Naive thymus-derived CD4-positive, alpha-beta T cell (primary cell): ENCODE data around the gene USP5. TPM values are rescaled to one million over a fixed set of nuclear protein-coding genes. Genes with fewer than 3 reads are reported as not detected.

Source experiments
- ATAC-seq: fragments of 150-1000 bp; cut with Tn5 transposase; 2 replicates; pipeline ENCODE4 v1.10.0; 2021; ENCODE audit warnings: mild to moderate bottlenecking, moderate library complexity
- CTCF ChIA-PET: fragments of 350-600 bp; sonication (Branson Sonifier 250); formaldehyde crosslinking; loops from one replicate; lab custom pipeline; 2021; ENCODE audit warnings: antibody characterized with exemption; lab: Charles Lee
- POLR2A ChIA-PET: fragments of 350-600 bp; sonication (Branson Sonifier 250); formaldehyde crosslinking; loops from one replicate; lab custom pipeline; 2021; ENCODE audit warnings: antibody characterized with exemption, inconsistent platforms; lab: Charles Lee
- DNase-seq, 9 donors: peaks; one replicate each; pipeline versions ENCODE4 v3.0.0 to v3.0.0-alpha.2; 2020 to 2022; ENCODE audit warnings: mixed read lengths in 1 of 9
- H3K27ac ChIP-seq: one replicate; pipeline ENCODE4 v1.7.0; 2013; ENCODE audit warnings: mild to moderate bottlenecking, low read depth, low read length, moderate library complexity
- H3K27me3 ChIP-seq, 2 donors: one replicate each; pipeline ENCODE4 v1.7.0; 2013; ENCODE audit warnings: low read length in 2 of 2, mild to moderate bottlenecking in 2 of 2, moderate library complexity in 2 of 2; ENCODE audit not compliant: control insufficient read depth in 2 of 2, insufficient read depth in 2 of 2
- H3K36me3 ChIP-seq, 3 experiments: 1 replicate in 2 of 3; 2 replicates in 1 of 3; pipeline ENCODE4 v1.7.0; 2013; ENCODE audit warnings: low read length in 3 of 3, mild to moderate bottlenecking in 3 of 3, moderate library complexity in 1 of 3; ENCODE audit not compliant: insufficient read depth in 3 of 3, control insufficient read depth in 2 of 3
- H3K4me1 ChIP-seq, 2 donors: one replicate each; pipeline ENCODE4 v1.7.0; 2013; ENCODE audit warnings: low read length in 2 of 2, mild to moderate bottlenecking in 2 of 2, moderate library complexity in 1 of 2; ENCODE audit not compliant: control insufficient read depth in 2 of 2, insufficient read depth in 2 of 2
- H3K4me3 ChIP-seq: 2 replicates; pipeline ENCODE4 v1.7.0; 2013; ENCODE audit warnings: mild to moderate bottlenecking, low read length
- H3K9me3 ChIP-seq, 3 experiments: 1 replicate in 2 of 3; 2 replicates in 1 of 3; pipeline ENCODE4 v1.7.0; 2013; ENCODE audit warnings: low read length in 3 of 3; ENCODE audit not compliant: control insufficient read depth in 2 of 3
- H3K27ac Mint-ChIP-seq, 9 donors: one replicate each; pipeline ENCODE4 v1.8.0; 2020 to 2022; ENCODE audit warnings: mixed read lengths in 9 of 9, mild to moderate bottlenecking in 8 of 9, moderate library complexity in 5 of 9, inconsistent platforms in 2 of 9
- H3K27me3 Mint-ChIP-seq, 5 donors: one replicate each; pipeline ENCODE4 v1.8.0; 2021 to 2022; ENCODE audit warnings: mixed read lengths in 5 of 5, mild to moderate bottlenecking in 1 of 5
- H3K36me3 Mint-ChIP-seq, 5 donors: one replicate each; pipeline ENCODE4 v1.8.0; 2020 to 2022; ENCODE audit warnings: mixed read lengths in 5 of 5, mild to moderate bottlenecking in 3 of 5, inconsistent platforms in 1 of 5
- H3K4me1 Mint-ChIP-seq, 7 donors: one replicate each; pipeline ENCODE4 v1.8.0; 2020 to 2022; ENCODE audit warnings: mixed read lengths in 7 of 7, mild to moderate bottlenecking in 3 of 7, inconsistent platforms in 1 of 7
- H3K4me3 Mint-ChIP-seq, 10 donors: one replicate each; pipeline ENCODE4 v1.8.0; 2020 to 2022; ENCODE audit warnings: mild to moderate bottlenecking in 10 of 10, mixed read lengths in 10 of 10, moderate library complexity in 6 of 10, inconsistent platforms in 2 of 10
- H3K9me3 Mint-ChIP-seq, 11 donors: one replicate each; pipeline ENCODE4 v1.8.0; 2020 to 2022; ENCODE audit warnings: mixed read lengths in 11 of 11, mild to moderate bottlenecking in 4 of 11, inconsistent platforms in 1 of 11, moderate library complexity in 1 of 11
- intact Hi-C, 2 donors: fragments of 100-400 bp; cut with micrococcal nuclease; formaldehyde crosslinking; loops; one replicate each; pipeline ENCODE4 v1.15.1; 2023
- polyA plus RNA-seq, 2 donors: library from polyadenylated mRNA; unstranded; fragments of 300-500 nt; fragmentation: Illumina TruSeq; gene quantifications; one replicate each; pipeline ENCODE4 v1.2.3, GENCODE V29; 2021
- total RNA-seq, 6 experiments: library from RNA in 5 of 6; stranded (reverse) in 5 of 6; gene quantifications; 1 replicate in 5 of 6; 2 replicates in 1 of 6; pipeline ENCODE4 v1.2.3 and lab custom pipeline; 2021 to 2026

USP5 gene
- total and polyA plus RNA-seq, 7 experiments from 2014 or later = 51.9 to 134 (median 71.1) TPM

DNA sequence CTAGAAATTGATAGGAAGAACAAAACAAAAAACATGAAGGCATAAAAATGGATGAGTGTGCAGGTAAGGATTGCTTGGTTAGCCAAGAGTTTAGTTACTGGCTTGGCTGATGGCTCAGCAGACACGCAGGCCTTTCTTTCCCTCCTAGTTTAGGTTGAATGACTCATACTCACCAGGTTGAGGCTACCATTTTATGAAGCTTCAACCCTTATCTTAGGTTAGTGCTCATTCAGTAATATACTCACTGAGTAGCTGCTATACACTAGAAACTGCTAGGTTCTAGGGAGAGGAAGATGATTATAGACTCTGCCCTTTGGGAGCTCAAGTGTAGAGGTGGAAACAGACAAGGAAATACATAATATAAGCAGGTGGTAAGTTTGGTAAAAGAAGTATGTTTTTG lies 17.7 kb upstream of the USP5 start:
- intact Hi-C loops = no loop called here
- Histone ChIP-seq H3K4me1 (peaks cover 0 to 4% of the 10 kb centered on the region in 2 donors), H3K9me3 (no peaks in the 10 kb centered on the region), H3K36me3 (no peaks in the 10 kb centered on the region), H3K27me3 (peaks cover 0 to 4% of the 10 kb centered on the region in 2 donors), H3K27ac (no peak overlapping the region), H3K4me3 (no peak overlapping the region)
- no peak for ATAC-seq
- no peak overlapping the region for H3K4me3 Mint-ChIP-seq
- no peak overlapping the region for H3K27ac Mint-ChIP-seq
- peaks cover 0 to 4% (median 0%) of the 10 kb centered on the region in 5 donors for H3K36me3 Mint-ChIP-seq
- DNase-seq = no peak
- no peaks in the 10 kb centered on the region for H3K9me3 Mint-ChIP-seq
- POLR2A ChIA-PET = interaction anchor here (0.5 to 13.2 kb wide), 7 partner anchors 9 to 173 kb away, joined by 3 to 91 read pairs (median 3); partner anchors contain the start of genes CDCA3, MLF2 and USP5
- peaks cover 0 to 26% (median 0%) of the 10 kb centered on the region in 5 donors for H3K27me3 Mint-ChIP-seq
- CTCF ChIA-PET = interaction anchor here (0.6 to 5.6 kb wide), 21 partner anchors 10 to 431 kb away, joined by 3 to 38 read pairs (median 4); partner anchors contain the start of genes CD4, CDCA3, COPS7A and MLF2
- peaks cover 0 to 12% (median 8%) of the 10 kb centered on the region in 7 donors for H3K4me1 Mint-ChIP-seq

DNA sequence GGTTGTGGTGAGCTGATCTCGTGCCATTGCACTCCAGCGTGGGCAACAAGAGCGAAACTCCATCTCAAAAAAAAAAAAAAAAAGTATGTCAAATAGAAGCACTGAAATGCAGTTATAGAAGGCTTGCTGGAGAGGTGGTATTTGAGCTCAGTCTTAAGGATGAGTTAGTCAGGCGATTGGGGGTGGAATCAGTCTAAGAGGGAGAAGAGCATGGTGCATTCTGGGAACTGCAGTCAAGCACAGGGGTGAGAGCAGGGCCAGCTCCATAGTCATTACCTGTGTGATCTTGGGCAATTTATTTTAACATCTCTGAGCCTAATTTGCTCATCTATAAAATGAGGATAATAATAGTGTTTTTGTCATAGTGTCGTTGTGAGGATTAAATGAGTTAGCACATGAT lies 17.1 kb upstream of the USP5 start:
- CTCF ChIA-PET = interaction anchor here (0.6 to 5.6 kb wide), 20 partner anchors 9 to 431 kb away, joined by 3 to 38 read pairs (median 4); partner anchors contain the start of genes CD4, CDCA3, COPS7A and MLF2
- POLR2A ChIA-PET = interaction anchor here (0.6 to 13.2 kb wide), 6 partner anchors 10 to 222 kb away, joined by 3 to 91 read pairs (median 5); partner anchors contain the start of genes CDCA3, MLF2 and USP5
- Histone ChIP-seq H3K4me1 (peaks cover 0 to 4% of the 10 kb centered on the region in 2 donors), H3K9me3 (no peaks in the 10 kb centered on the region), H3K4me3 (no peak overlapping the region), H3K36me3 (no peaks in the 10 kb centered on the region), H3K27me3 (no peaks in the 10 kb centered on the region), H3K27ac (no peak overlapping the region)
- Mint-ChIP-seq H3K9me3 (no peaks in the 10 kb centered on the region), H3K27ac (peak overlapping the region in 1 of 9 donors; percentile 16), H3K4me3 (no peak overlapping the region), H3K27me3 (peaks cover 0 to 21% (median 0%) of the 10 kb centered on the region in 5 donors), H3K36me3 (peaks cover 0 to 4% (median 0%) of the 10 kb centered on the region in 5 donors), H3K4me1 (peaks cover 0 to 7% (median 5%) of the 10 kb centered on the region in 7 donors)
- no peak for DNase-seq
- intact Hi-C loops = loop anchor here (1.0 kb wide), 5 partner anchors 16 to 218 kb away; partner anchors contain the start of genes CDCA3 (in 1 of the 2) and MLF2 (in 1 of the 2)
- ATAC-seq = no peak

DNA sequence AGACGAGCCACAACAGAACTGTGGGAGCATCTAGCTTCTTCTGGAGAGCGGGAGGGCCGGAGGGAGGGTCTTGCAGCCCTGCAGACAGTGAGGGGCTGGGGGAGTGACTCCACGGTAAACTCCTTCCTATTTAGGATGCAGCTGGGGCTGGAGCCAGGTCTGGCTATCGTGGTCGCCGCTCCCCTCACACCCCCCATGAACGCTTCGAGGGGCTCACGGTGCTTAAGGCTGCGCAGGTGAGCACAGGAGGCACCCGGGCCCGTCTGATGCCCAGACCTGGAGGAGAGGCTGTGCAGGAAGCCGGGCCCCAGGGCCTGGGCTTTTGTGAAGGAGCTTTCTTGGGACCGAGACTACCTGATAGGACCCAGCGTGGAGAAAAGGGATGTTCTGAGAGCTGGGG lies 15.1 kb upstream of the USP5 start:
- no peak overlapping the region for H3K27ac ChIP-seq
- intact Hi-C loops = no loop called here
- no peak for ATAC-seq
- Mint-ChIP-seq H3K27me3 (peaks cover 0 to 5% (median 0%) of the 10 kb centered on the region in 5 donors), H3K27ac (no peak overlapping the region), H3K36me3 (peaks cover 0 to 4% (median 0%) of the 10 kb centered on the region in 5 donors), H3K4me1 (peaks cover 0 to 6% (median 0%) of the 10 kb centered on the region in 7 donors), H3K9me3 (no peaks in the 10 kb centered on the region), H3K4me3 (no peak overlapping the region)
- H3K9me3 ChIP-seq = no peaks in the 10 kb centered on the region
- DNase-seq = no peak
- H3K27me3 ChIP-seq = no peaks in the 10 kb centered on the region
- no peak overlapping the region for H3K4me3 ChIP-seq
- no peaks in the 10 kb centered on the region for H3K36me3 ChIP-seq
- ChIA-PET CTCF (interaction anchor here (0.5 to 5.6 kb wide), 11 partner anchors 12 to 334 kb away, joined by 3 to 38 read pairs (median 4); partner anchors contain the start of genes CDCA3, MLF2, SPSB2 and TPI1), POLR2A (interaction anchor here (0.6 to 2.2 kb wide), 4 partner anchors 9 to 84 kb away, joined by 3 to 6 read pairs (median 4); partner anchors contain the start of genes CDCA3, MLF2, P3H3 and USP5)
- H3K4me1 ChIP-seq = peaks cover 0 to 4% of the 10 kb centered on the region in 2 donors

DNA sequence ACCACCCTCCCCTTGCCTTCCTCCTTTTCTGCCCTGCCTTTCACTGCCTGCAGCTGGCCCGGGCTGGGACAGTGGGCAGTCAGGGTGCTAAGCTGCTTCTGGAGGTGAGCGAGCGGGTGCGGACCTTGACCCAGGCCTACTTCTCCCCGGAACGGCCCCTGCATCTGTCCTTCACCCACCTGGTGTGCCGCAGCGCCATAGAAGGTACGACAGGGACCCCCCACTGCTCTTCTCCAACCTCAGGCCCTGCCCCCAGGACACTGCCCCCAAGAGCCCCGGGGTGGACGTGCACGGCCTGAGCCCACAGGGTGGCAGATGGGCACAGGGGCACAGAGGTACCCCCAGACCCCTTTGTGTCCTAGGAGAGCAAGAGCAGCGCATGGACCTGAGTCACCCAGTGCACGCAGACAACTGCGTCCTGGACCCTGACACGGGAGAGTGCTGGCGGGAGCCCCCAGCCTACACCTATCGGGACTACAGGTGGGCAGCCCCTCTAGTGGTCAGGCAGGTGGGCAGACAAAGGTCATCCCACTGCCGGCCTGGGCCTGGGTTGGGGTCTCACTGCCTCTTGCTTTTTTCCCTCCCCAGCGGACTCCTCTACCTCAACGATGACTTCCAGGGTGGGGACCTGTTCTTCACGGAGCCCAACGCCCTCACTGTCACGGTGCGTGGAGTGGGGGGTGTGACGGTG lies 14.4 kb upstream of the USP5 start:
- peaks cover 0 to 4% of the 10 kb centered on the region in 2 donors for H3K4me1 ChIP-seq
- H3K27ac ChIP-seq = no peak overlapping the region
- DNase-seq = no peak
- ChIA-PET POLR2A (interaction anchor here (1.2 to 2.2 kb wide), 2 partner anchors 9 to 85 kb away, joined by 5 to 6 read pairs; partner anchors contain the start of genes MLF2 and P3H3), CTCF (interaction anchor here (0.6 to 5.6 kb wide), 7 partner anchors 13 to 217 kb away, joined by 3 to 38 read pairs (median 5); partner anchors contain the start of genes CDCA3, MLF2, SPSB2 and TPI1)
- no peak overlapping the region for H3K4me3 ChIP-seq
- H3K27ac Mint-ChIP-seq = no peak overlapping the region
- intact Hi-C loops = no loop called here
- H3K36me3 Mint-ChIP-seq = peaks cover 0 to 4% (median 0%) of the 10 kb centered on the region in 5 donors
- peaks cover 0 to 6% (median 0%) of the 10 kb centered on the region in 7 donors for H3K4me1 Mint-ChIP-seq
- no peaks in the 10 kb centered on the region for H3K27me3 ChIP-seq
- H3K9me3 Mint-ChIP-seq = no peaks in the 10 kb centered on the region
- no peak overlapping the region for H3K4me3 Mint-ChIP-seq
- ATAC-seq = no peak
- no peaks in the 10 kb centered on the region for H3K9me3 ChIP-seq
- H3K27me3 Mint-ChIP-seq = no peaks in the 10 kb centered on the region
- no peaks in the 10 kb centered on the region for H3K36me3 ChIP-seq

DNA sequence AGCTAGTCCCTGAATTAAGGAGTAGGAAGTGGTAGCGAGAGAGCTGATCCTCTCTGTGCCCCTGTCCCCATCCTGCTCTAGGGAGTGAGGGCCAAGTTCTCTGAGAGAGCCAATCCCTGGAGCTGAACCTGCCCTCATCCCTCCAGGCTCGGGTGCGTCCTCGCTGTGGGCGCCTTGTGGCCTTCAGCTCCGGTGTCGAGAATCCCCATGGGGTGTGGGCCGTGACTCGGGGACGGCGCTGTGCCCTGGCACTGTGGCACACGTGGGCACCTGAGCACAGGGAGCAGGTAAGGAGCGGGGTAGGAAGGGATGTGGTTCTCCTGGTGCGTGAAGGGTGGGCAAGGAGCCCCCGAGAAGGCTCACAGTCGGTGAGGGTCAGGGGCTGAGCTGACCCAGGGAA lies 13.1 kb upstream of the USP5 start:
- H3K36me3 Mint-ChIP-seq = peaks cover 0 to 4% (median 0%) of the 10 kb centered on the region in 5 donors
- DNase-seq (no peak), ATAC-seq (no peak)
- Histone ChIP-seq H3K36me3 (no peaks in the 10 kb centered on the region), H3K27ac (no peak overlapping the region), H3K4me3 (no peak overlapping the region), H3K27me3 (no peaks in the 10 kb centered on the region), H3K4me1 (peaks cover 0 to 4% of the 10 kb centered on the region in 2 donors), H3K9me3 (no peaks in the 10 kb centered on the region)
- intact Hi-C loops = no loop called here
- ChIA-PET CTCF (interaction anchor here (0.5 to 1.5 kb wide), 4 partner anchors 8 to 86 kb away, joined by 3 to 4 read pairs (median 3); partner anchors contain the start of gene MLF2), POLR2A (interaction anchor here (0.6 to 0.7 kb wide), 2 partner anchors 215 to 235 kb away, joined by 3 read pairs; no protein-coding TSS in a partner anchor)
- H3K9me3 Mint-ChIP-seq = no peaks in the 10 kb centered on the region
- no peak overlapping the region for H3K27ac Mint-ChIP-seq
- H3K4me3 Mint-ChIP-seq = no peak overlapping the region
- H3K27me3 Mint-ChIP-seq = no peaks in the 10 kb centered on the region
- peaks cover 0 to 6% (median 0%) of the 10 kb centered on the region in 7 donors for H3K4me1 Mint-ChIP-seq

DNA sequence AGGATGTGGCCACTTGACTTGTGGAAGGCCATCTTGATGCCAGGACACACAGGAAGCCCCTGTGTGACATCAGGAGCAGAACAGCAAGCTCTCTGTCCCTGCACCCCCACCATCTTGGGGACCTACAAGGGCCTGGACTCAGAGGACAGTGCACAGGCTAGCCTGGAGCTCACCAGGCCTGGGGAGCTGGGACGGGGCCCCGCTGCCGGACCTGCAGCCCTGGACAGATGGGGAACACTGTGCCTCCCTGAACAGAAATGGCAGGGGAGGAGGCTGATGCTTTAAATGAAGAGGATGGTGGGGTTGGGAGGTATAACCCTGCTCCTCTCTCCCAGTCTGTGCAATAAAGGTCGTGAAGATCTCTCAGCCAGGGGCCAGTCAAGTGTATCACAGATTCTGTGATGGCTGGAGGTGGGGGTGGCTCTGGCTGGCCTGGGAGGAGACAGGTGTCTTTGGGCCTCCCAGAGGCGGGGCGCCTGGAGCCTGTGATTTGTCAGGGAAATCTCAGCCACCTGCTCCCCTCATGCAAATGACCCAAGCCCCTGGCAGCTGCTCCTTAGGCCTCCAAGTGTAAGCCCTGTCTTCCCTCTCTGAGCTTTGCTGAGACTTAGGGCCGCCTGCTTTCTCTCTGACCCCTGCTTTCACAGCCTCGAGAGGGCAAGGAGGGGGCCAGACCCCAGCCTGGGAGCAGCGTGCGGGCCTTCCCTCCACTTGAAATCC lies 12.3 kb upstream of the USP5 start:
- H3K27ac ChIP-seq = no peak overlapping the region
- peaks cover 0 to under 1% (median 0%) of the 10 kb centered on the region in 3 experiments for H3K36me3 ChIP-seq
- Mint-ChIP-seq H3K4me1 (peaks cover 0 to 4% (median 0%) of the 10 kb centered on the region in 7 donors), H3K9me3 (no peaks in the 10 kb centered on the region), H3K4me3 (no peak overlapping the region), H3K27ac (no peak overlapping the region), H3K27me3 (no peaks in the 10 kb centered on the region), H3K36me3 (peaks cover 0 to 4% (median 0%) of the 10 kb centered on the region in 5 donors)
- intact Hi-C loops = no loop called here
- ChIA-PET CTCF (interaction anchor here (0.5 to 1.5 kb wide), 4 partner anchors 9 to 86 kb away, joined by 3 to 4 read pairs (median 3); partner anchors contain the start of gene MLF2), POLR2A (interaction anchor here (0.7 to 1.3 kb wide), 3 partner anchors 11 to 234 kb away, joined by 3 read pairs; partner anchors contain the start of genes P3H3 and SPSB2)
- no peaks in the 10 kb centered on the region for H3K9me3 ChIP-seq
- DNase-seq (no peak), ATAC-seq (no peak)
- no peak overlapping the region for H3K4me3 ChIP-seq
- H3K27me3 ChIP-seq = no peaks in the 10 kb centered on the region
- peaks cover 0 to 4% of the 10 kb centered on the region in 2 donors for H3K4me1 ChIP-seq
